K562 (cell line): ENCODE data around the gene LIPH. TPM values are rescaled to one million over a fixed set of nuclear protein-coding genes. Genes with fewer than 3 reads are reported as not detected.

Source experiments
- EWSR1 ChIP-seq: fragments of 450-650 bp; IDR thresholded peaks from 2 replicates; pipeline ENCODE4 v1.6.1; 2018; ENCODE audit warnings: borderline replicate concordance, mild to moderate bottlenecking, low read depth, moderate library complexity; ENCODE audit not compliant: partially characterized antibody
- HMG20A ChIP-seq: fragments of 450-650 bp; formaldehyde crosslinking; conservative IDR thresholded peaks from 2 replicates; pipeline ENCODE4 v1.4.0; 2020; ENCODE audit warnings: mild to moderate bottlenecking, mixed read lengths
- KAT7 ChIP-seq: sonication (generic); formaldehyde crosslinking; IDR thresholded peaks from 2 replicates; pipeline ENCODE4 v1.8.0; 2022; ENCODE audit warnings: missing genetic modification reagents, mild to moderate bottlenecking, borderline replicate concordance
- NR2C1 ChIP-seq, 2 experiments: fragments of 450-650 bp; IDR thresholded peaks; 2 replicates each; pipeline ENCODE4 v1.6.1; 2017; ENCODE audit warnings: mild to moderate bottlenecking in 2 of 2, antibody characterized with exemption in 1 of 2, inconsistent platforms in 1 of 2, missing compliant biosample characterization in 1 of 2, missing genetic modification characterization in 1 of 2
- NUFIP1 ChIP-seq: fragments of 450-650 bp; IDR thresholded peaks from 2 replicates; pipeline ENCODE4 v1.6.1; 2018; ENCODE audit not compliant: partially characterized antibody
- SNRNP70 ChIP-seq: fragments of 200-400 bp; formaldehyde crosslinking; optimal IDR thresholded peaks from 2 replicates; pipeline ENCODE3; 2017; ENCODE audit warnings: low read depth, low read length
- TFAM ChIP-seq: fragments of 250-450 bp; sonication (Bioruptor Pico); conservative IDR thresholded peaks from 2 replicates; pipeline ENCODE4 v1.5.0; 2021; ENCODE audit warnings: mild to moderate bottlenecking, moderate library complexity
- XRCC4 ChIP-seq: IDR thresholded peaks from one replicate; pipeline ENCODE4 v1.6.1; 2011; ENCODE audit not compliant: insufficient read depth, insufficient read length; ENCODE audit errors: extremely low read depth
- ZBTB7A ChIP-seq: IDR thresholded peaks from 2 replicates; pipeline ENCODE4 v1.6.1; 2011; ENCODE audit warnings: low read depth, mild to moderate bottlenecking, low read length, moderate library complexity, borderline replicate concordance; ENCODE audit not compliant: control insufficient read depth
- polyA plus RNA-seq, 8 experiments: library from polyadenylated mRNA; depleted of rRNA in 4 of 8; stranded (reverse) in 5 of 8; unstranded in 3 of 8; fragments of >200 nt; fragmentation: Nextera tagmentation in 2 of 8; fragmentation: Illumina TruSeq in 1 of 8; extraction: Ambion mirVana in 2 of 8; extraction: Trizol in 1 of 8; gene quantifications; 2 replicates each; pipeline versions ENCODE4 v1.2.1 to v1.2.3, GENCODE V29; 2011 to 2014; ENCODE audit warnings: inconsistent platforms in 1 of 8, missing spikeins in 1 of 8
- total RNA-seq, 7 experiments: library from RNA; depleted of rRNA in 6 of 7; stranded (reverse); fragments of >200 nt in 6 of 7; fragmentation: Illumina TruSeq in 2 of 7; extraction: Trizol in 2 of 7; gene quantifications; 2 replicates each; pipeline versions ENCODE4 v1.2.1 to v1.2.3, GENCODE V29; 2011 to 2021; ENCODE audit warnings: low replicate concordance in 1 of 7
- TF ChIP-seq, protein P1 (sequence below), 2 experiments: fragments of 450-650 bp; formaldehyde crosslinking in 1 of 2; IDR thresholded peaks; 2 replicates each; pipeline versions ENCODE4 v1.4.0 to v1.6.1; 2014 to 2020; ENCODE audit warnings: mild to moderate bottlenecking in 2 of 2, borderline replicate concordance in 1 of 2, low read depth in 1 of 2
- TF ChIP-seq, protein P2 (sequence below): fragments of 250-450 bp; sonication (Bioruptor Pico); IDR thresholded peaks from 2 replicates; pipeline ENCODE4 v1.4.0; 2020; ENCODE audit warnings: mild to moderate bottlenecking
- TF ChIP-seq, protein P3 (sequence below): fragments of 450-650 bp; IDR thresholded peaks from 2 replicates; pipeline ENCODE4 v1.7.0; 2016; ENCODE audit warnings: borderline replicate concordance

LIPH gene
- total and polyA plus RNA-seq, 9 of the 15 experiments (the other 6 are each of a cell fraction or from before 2014, with no cell fraction given): 0.73 to 1.8 (median 1.3) TPM

DNA sequence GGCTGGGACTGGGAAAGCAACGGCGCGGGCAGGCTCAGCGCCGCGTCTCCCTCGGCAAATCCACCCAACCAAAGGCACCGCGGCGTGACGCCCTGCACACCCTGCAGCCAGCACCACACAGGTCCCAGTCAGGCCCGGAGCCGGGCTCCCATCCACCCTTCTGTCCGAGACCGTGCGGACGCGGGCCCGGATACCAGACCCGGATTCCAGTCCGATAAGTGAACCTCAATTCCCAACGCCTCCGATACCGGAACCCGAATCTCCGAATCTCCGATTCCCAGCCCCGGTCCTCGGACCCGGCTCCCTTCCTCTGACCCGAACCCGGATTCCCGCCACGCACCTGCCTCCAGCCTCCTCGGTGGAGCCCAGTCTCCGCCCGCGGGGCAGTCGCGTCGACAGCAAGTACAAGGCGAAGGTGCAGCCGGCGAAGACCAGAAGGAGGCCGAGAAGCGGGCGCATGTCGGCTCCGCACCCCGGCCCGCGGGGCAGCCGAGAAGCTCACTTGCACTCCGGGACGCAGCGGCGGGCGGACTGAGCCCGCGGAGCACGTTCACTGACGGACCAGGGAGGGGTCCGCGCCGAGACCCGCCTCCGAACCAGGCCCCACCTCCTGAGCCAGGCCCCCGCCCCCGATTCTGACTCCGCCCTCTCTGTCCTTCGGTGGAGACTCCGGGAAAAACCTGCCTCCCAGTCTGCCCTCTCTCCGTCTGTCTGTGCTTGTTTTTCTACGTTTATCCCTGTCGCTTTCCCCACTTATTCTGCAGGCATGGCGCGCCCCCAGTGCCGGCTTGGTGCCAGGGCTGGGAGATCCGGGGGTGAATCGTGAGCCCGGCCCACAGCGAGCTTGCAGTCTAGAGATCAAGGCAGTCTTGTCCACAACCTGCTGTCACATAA is 53.6 kb downstream of the LIPH start, which contains the start of gene TMEM41A (continued):
- TF ChIP-seq, protein P1, sequence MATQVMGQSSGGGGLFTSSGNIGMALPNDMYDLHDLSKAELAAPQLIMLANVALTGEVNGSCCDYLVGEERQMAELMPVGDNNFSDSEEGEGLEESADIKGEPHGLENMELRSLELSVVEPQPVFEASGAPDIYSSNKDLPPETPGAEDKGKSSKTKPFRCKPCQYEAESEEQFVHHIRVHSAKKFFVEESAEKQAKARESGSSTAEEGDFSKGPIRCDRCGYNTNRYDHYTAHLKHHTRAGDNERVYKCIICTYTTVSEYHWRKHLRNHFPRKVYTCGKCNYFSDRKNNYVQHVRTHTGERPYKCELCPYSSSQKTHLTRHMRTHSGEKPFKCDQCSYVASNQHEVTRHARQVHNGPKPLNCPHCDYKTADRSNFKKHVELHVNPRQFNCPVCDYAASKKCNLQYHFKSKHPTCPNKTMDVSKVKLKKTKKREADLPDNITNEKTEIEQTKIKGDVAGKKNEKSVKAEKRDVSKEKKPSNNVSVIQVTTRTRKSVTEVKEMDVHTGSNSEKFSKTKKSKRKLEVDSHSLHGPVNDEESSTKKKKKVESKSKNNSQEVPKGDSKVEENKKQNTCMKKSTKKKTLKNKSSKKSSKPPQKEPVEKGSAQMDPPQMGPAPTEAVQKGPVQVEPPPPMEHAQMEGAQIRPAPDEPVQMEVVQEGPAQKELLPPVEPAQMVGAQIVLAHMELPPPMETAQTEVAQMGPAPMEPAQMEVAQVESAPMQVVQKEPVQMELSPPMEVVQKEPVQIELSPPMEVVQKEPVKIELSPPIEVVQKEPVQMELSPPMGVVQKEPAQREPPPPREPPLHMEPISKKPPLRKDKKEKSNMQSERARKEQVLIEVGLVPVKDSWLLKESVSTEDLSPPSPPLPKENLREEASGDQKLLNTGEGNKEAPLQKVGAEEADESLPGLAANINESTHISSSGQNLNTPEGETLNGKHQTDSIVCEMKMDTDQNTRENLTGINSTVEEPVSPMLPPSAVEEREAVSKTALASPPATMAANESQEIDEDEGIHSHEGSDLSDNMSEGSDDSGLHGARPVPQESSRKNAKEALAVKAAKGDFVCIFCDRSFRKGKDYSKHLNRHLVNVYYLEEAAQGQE (IDR thresholded peaks at IDR 0.05; ENCODE audit: borderline replicate concordance): no peak
- TF ChIP-seq, protein P1 (CRISPR knock-in tag; IDR thresholded peaks at IDR 0.05; ENCODE audit: low read depth): peak; percentile 78
- TF ChIP-seq XRCC4: no peak
- no peak for TF ChIP-seq HMG20A
- TF ChIP-seq EWSR1: no peak
- no peak for TF ChIP-seq TFAM
- TF ChIP-seq SNRNP70: no peak
- TF ChIP-seq, protein P2, sequence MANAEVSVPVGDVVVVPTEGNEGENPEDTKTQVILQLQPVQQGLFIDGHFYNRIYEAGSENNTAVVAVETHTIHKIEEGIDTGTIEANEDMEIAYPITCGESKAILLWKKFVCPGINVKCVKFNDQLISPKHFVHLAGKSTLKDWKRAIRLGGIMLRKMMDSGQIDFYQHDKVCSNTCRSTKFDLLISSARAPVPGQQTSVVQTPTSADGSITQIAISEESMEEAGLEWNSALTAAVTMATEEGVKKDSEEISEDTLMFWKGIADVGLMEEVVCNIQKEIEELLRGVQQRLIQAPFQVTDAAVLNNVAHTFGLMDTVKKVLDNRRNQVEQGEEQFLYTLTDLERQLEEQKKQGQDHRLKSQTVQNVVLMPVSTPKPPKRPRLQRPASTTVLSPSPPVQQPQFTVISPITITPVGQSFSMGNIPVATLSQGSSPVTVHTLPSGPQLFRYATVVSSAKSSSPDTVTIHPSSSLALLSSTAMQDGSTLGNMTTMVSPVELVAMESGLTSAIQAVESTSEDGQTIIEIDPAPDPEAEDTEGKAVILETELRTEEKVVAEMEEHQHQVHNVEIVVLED (CRISPR knock-in tag): peak; percentile 99
- peak; percentile 98 for TF ChIP-seq KAT7 (CRISPR knock-in tag)
- TF ChIP-seq ZBTB7A: peak; percentile 96
- no peak for TF ChIP-seq NR2C1 (IDR thresholded peaks at IDR 0.05)
- TF ChIP-seq NR2C1 (tag; IDR thresholded peaks at IDR 0.05): peak; percentile 68
- TF ChIP-seq, protein P3, sequence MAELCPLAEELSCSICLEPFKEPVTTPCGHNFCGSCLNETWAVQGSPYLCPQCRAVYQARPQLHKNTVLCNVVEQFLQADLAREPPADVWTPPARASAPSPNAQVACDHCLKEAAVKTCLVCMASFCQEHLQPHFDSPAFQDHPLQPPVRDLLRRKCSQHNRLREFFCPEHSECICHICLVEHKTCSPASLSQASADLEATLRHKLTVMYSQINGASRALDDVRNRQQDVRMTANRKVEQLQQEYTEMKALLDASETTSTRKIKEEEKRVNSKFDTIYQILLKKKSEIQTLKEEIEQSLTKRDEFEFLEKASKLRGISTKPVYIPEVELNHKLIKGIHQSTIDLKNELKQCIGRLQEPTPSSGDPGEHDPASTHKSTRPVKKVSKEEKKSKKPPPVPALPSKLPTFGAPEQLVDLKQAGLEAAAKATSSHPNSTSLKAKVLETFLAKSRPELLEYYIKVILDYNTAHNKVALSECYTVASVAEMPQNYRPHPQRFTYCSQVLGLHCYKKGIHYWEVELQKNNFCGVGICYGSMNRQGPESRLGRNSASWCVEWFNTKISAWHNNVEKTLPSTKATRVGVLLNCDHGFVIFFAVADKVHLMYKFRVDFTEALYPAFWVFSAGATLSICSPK: no peak
- TF ChIP-seq NUFIP1: no peak
